ENCODE data around the gene TRIM7. TPM values are rescaled to one million over a fixed set of nuclear protein-coding genes. Genes with fewer than 3 reads are reported as not detected.

TRIM7 gene
- total and polyA plus RNA-seq, 2 experiments from 2014 or later = 0.53 to 0.56 TPM

DNA sequence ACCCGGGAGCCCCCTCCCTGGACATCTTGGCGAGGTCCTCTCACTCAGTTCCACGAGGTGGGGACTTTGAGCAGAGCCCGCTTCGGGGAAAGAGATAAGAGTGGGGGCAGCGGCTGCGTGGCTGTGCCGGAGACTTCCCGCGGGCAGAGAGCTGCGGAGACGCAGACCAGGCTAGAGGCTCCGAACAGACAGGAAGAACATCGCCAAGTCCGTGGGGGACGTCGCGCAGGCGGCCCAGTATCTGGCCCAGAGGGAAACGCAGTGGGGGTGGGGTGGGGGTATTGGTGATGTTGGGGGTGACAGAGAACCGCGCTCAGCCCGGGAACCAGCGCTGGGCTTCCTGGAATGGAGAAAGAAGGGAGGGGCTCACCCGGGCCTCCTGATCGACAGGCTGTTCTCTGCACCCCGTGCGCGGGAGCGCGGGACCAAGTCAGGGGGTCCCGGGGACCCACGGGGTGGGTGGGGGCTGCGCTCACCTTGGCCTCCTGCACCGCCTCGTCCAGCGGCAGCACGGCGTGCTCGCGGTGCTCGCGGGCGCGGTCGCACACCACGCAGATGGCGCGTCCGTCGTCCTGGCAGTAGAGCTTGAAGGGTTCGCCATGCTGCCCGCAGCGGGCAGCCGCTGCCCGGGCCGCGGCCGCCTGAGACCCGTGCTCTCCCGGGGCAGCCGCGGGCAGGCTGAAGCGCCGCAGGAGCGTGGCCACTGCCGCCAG is 727 bp downstream of the TRIM7 start:
- Histone ChIP-seq H3K36me3 (ENCODE audit: insufficient read depth) (no peaks in the 10 kb centered on the region), H3K4me2 (peak overlapping the region; percentile 91), H3K4me1 (ENCODE audit: insufficient read depth) (peaks cover 29% of the 10 kb centered on the region), H3K4me3 (peak overlapping the region; percentile 79), H3F3A (replicated peaks; ENCODE audit: low read depth) (peaks cover 16% of the 10 kb centered on the region; the same call in 1 of the 2 replicates), H3K27me3 (ENCODE audit: insufficient read depth) (peaks cover 73% of the 10 kb centered on the region), H3K27ac (ENCODE audit: low read depth) (no peak overlapping the region), H3K9me2 (ENCODE audit: insufficient read depth) (no peaks in the 10 kb centered on the region), H3K79me2 (replicated peaks; ENCODE audit: insufficient read depth) (no peaks in the 10 kb centered on the region), H4K20me1 (replicated peaks; ENCODE audit: insufficient read depth) (no peaks in the 10 kb centered on the region), H2AFZ (peak overlapping the region; percentile 99)
- peaks cover 17% of the 10 kb centered on the region for H3K36me3 Mint-ChIP-seq (ENCODE audit: low read depth)
- TF ChIP-seq ZNF462 (CRISPR knock-in tag; IDR thresholded peaks at IDR 0.05) (no peak), ZNF331 (CRISPR knock-in tag; IDR thresholded peaks at IDR 0.05; ENCODE audit: low read depth) (no peak), EZH2phosphoT487 (IDR thresholded peaks at IDR 0.05; ENCODE audit: unreplicated experiment) (peak; percentile 23), NANOG (IDR thresholded peaks at IDR 0.05; ENCODE audit: borderline replicate concordance) (no peak), ETS1 (IDR thresholded peaks at IDR 0.05) (no peak), POLR2AphosphoS5 (IDR thresholded peaks at IDR 0.05; ENCODE audit: low read depth) (no peak)
- ATAC-seq = peak; percentile 3
- no peak overlapping the region for H3K27ac Mint-ChIP-seq
- peaks cover 35% of the 10 kb centered on the region for H3K4me1 Mint-ChIP-seq
- peaks cover 20% of the 10 kb centered on the region for H3K9me3 Mint-ChIP-seq
- H3K27me3 Mint-ChIP-seq (ENCODE audit: insufficient read depth, low read depth, poor library complexity) = peaks cover 83% of the 10 kb centered on the region
- H3K4me3 Mint-ChIP-seq = peak overlapping the region; percentile 73
- peak; percentile 64 for DNase-seq (ENCODE audit: low spot score)
